Calu3 (cell line): ENCODE measurements around the gene ZNF804B. TPM values are rescaled to one million over a fixed set of nuclear protein-coding genes. Genes with fewer than 3 reads are reported as not detected.

ENCODE experiments used
- BruUV-seq: library from RNA; stranded (reverse); fragments of 400-500 nt; replicated peaks from 2 replicates; lab custom pipeline; 2021; lab: Mats Ljungman, UMichigan
- CTCF ChIA-PET: fragments of 300-600 bp; sonication (Branson Sonifier 250); formaldehyde crosslinking; loops from one replicate; lab custom pipeline; 2022; ENCODE audit warnings: antibody characterized with exemption; lab: Charles Lee
- DNase-seq: peaks from one replicate; pipeline ENCODE4 v3.0.0; 2022
- H3K27ac Mint-ChIP-seq: one replicate; pipeline ENCODE4 v1.8.0; 2022; ENCODE audit warnings: mixed read lengths; ENCODE audit not compliant: unreplicated experiment
- H3K27me3 Mint-ChIP-seq: one replicate; pipeline ENCODE4 v1.8.0; 2022; ENCODE audit warnings: mixed read lengths; ENCODE audit not compliant: unreplicated experiment
- H3K36me3 Mint-ChIP-seq: one replicate; pipeline ENCODE4 v1.8.0; 2022; ENCODE audit warnings: mild to moderate bottlenecking, moderate library complexity, mixed read lengths; ENCODE audit not compliant: insufficient read depth, unreplicated experiment
- H3K4me1 Mint-ChIP-seq: one replicate; pipeline ENCODE4 v1.8.0; 2022; ENCODE audit warnings: mild to moderate bottlenecking, low read depth, mixed read lengths; ENCODE audit not compliant: unreplicated experiment
- H3K4me3 Mint-ChIP-seq: one replicate; pipeline ENCODE4 v1.8.0; 2022; ENCODE audit warnings: mild to moderate bottlenecking, low read depth, moderate library complexity, mixed read lengths; ENCODE audit not compliant: unreplicated experiment
- H3K9me3 Mint-ChIP-seq: one replicate; pipeline ENCODE4 v1.8.0; 2022; ENCODE audit warnings: low read depth, mixed read lengths; ENCODE audit not compliant: unreplicated experiment
- CTCF ChIP-seq: fragments of 200-600 bp; IDR thresholded peaks from one replicate; pipeline ENCODE4 v1.8.0; 2022; ENCODE audit warnings: antibody characterized with exemption; ENCODE audit not compliant: unreplicated experiment
- intact Hi-C: fragments of 100-400 bp; cut with micrococcal nuclease; formaldehyde crosslinking; loops from one replicate; pipeline ENCODE4 v1.10.0; 2022; ENCODE audit not compliant: unreplicated experiment
- total RNA-seq: library from RNA; stranded (reverse); gene quantifications from 2 replicates; pipeline ENCODE4 v1.2.3, GENCODE V29; 2022

The ZNF804B gene
- total RNA-seq, 1 experiment from 2014 or later: not detected

- Mint-ChIP-seq H3K27ac (no peak overlapping the region), H3K27me3 (no peaks in the 10 kb centered on the region), H3K4me3 (no peak overlapping the region), H3K9me3 (no peaks in the 10 kb centered on the region), H3K36me3 (no peaks in the 10 kb centered on the region), H3K4me1 (no peaks in the 10 kb centered on the region)
- CTCF ChIA-PET: no interaction called here
- TF ChIP-seq CTCF: no peak
- no TSS peak for BruUV-seq
- intact Hi-C loops: no loop called here
- no peak for DNase-seq
These were observed 168.8 kb downstream of the ZNF804B start for GRCh38 chr7:88928276-88928675.

GRCh38 chr7:88929719-88930118, 170.2 kb downstream of the ZNF804B start:
- no TSS peak for BruUV-seq
- Mint-ChIP-seq H3K36me3 (no peaks in the 10 kb centered on the region), H3K4me3 (no peak overlapping the region), H3K4me1 (no peaks in the 10 kb centered on the region), H3K27me3 (no peaks in the 10 kb centered on the region), H3K27ac (no peak overlapping the region), H3K9me3 (no peaks in the 10 kb centered on the region)
- intact Hi-C loops: no loop called here
- no peak for TF ChIP-seq CTCF
- CTCF ChIA-PET: no interaction called here
- DNase-seq: no peak

GRCh38 chr7:88933285-88933684, 173.8 kb downstream of the ZNF804B start:
- H3K36me3 Mint-ChIP-seq: no peaks in the 10 kb centered on the region
- no peak for DNase-seq
- no peak overlapping the region for H3K27ac Mint-ChIP-seq
- CTCF ChIA-PET: no interaction called here
- BruUV-seq: no TSS peak
- H3K4me1 Mint-ChIP-seq: no peaks in the 10 kb centered on the region
- no peak overlapping the region for H3K4me3 Mint-ChIP-seq
- intact Hi-C loops: no loop called here
- no peaks in the 10 kb centered on the region for H3K27me3 Mint-ChIP-seq
- H3K9me3 Mint-ChIP-seq: no peaks in the 10 kb centered on the region
- TF ChIP-seq CTCF: no peak

- intact Hi-C loops: no loop called here
- Mint-ChIP-seq H3K27ac (no peak overlapping the region), H3K36me3 (no peaks in the 10 kb centered on the region), H3K4me1 (no peaks in the 10 kb centered on the region), H3K27me3 (no peaks in the 10 kb centered on the region), H3K9me3 (peaks cover 6% of the 10 kb centered on the region), H3K4me3 (no peak overlapping the region)
- no TSS peak for BruUV-seq
- no peak for TF ChIP-seq CTCF
- CTCF ChIA-PET: no interaction called here
- DNase-seq: no peak
These were observed 183.5 kb downstream of the ZNF804B start for GRCh38 chr7:88942815-88943501.
